ENCODE results near the gene EPB41L4A.

Gene EPB41L4A

GRCh38 chr5:112350626-112351025 lies 68.5 kb downstream of the EPB41L4A start:
- DNase-seq: no peak

GRCh38 chr5:112349371-112349770 lies 69.7 kb downstream of the EPB41L4A start:
- no peak for DNase-seq

DNA sequence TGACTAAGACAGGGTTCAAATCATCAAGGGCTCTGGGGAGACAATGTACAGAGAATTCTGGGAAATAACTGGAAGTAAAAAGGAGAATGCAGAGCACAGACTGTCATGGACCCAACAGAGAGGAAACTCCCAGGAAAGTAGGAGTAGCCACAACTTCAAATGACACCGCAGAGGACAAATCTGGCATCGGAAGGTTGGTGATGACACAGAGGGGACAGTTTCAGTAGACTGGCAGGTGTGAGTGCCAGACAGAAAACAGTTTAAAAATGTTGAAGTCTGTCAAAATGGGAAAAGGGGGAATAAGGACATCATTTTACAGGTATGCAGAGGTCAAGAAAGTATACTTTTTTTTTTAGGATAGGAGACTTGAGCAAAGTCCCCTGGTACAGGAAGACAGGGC lies 70.2 kb downstream of the EPB41L4A start:
- DNase-seq: no peak

DNA sequence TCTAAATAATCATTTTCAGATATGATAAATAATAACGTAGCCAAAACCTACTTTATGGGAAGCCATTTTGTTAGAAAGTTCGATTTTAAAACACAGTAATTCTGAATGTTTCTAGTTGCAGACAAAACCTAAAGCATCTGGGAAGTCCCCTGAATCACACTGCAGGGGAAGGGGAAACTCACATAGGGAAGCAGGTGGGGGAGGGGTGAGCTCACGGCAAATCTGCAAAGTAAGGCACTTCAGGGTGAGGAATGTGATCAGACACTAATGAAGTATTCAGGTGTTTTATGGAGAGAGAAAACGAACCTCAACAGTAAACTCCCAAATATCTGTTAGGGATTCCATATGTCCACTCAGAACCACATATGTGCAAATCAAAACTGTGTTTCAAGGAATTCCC lies 70.7 kb downstream of the EPB41L4A start:
- DNase-seq: no peak

DNA sequence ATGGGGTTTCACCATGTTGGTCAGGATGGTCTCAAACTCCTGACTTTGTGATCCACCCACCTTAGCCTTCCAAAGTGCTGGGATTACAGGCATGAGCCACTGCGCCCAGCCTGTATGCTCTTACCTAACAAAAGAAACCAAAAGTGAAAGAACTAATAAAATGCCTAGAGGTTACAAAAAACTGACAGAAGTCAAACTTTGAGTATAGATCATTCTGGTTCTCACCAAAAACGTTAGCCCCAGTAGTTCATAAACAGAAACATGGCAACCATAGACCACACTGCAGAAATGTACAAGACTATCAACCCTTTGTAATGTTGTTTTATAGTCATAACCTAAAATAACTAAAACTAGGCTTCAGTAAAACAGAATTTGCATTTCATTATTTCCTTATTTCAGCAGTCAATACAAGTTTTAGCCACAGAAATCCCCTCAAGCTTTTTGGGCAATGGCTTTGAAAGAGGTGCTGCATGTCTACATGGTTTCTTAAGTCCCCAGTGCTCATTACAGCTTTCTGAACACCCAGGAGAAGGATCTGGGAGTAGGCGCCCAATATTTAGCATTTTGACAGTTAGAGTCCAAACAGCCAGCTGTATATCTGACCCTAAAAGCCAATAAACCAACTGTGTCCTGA lies 72.5 kb downstream of the EPB41L4A start:
- no peak for DNase-seq

- no peak for DNase-seq
Measured at GRCh38 chr5:112344540-112344939, 74.5 kb downstream of the EPB41L4A start.

DNA sequence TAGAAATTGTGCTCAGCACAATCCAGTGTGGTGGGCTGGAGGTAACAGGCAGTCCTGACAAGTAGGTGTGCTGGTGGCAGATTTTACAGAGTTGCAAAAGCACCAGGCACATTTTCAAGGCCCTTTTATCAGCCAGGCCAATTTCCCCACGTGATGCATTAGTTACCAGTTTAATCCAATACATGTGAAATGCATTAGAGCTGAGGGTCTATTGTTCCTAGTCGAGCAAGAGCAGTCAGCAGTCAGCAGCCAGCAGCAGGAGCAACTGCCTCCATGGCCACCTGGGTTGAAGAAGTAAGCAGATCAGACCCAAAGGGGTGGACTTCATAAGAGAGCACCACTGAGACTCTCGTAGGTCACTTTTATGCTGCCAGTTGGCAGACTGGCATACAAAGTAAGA lies 76.7 kb downstream of the EPB41L4A start:
- no peak for DNase-seq

DNA sequence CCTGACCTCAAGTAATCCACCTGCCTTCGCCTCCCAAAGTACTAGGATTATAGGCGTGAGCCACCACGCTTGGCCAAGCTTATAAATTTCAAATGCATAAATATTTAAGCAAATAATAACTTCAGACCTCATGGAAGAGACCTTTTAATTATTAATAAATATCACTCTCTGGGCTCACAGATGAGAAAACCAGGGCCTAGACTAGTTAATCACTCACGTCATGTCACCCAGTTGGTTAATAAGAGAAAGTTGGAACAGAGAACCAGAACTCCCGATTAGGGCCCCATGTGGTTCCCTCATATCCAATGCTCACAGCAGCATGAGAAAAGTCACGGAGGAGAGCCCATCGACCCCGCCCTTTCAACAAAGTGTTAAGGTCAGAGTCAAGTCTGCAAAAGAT lies 79.3 kb downstream of the EPB41L4A start:
- DNase-seq: no peak

DNA sequence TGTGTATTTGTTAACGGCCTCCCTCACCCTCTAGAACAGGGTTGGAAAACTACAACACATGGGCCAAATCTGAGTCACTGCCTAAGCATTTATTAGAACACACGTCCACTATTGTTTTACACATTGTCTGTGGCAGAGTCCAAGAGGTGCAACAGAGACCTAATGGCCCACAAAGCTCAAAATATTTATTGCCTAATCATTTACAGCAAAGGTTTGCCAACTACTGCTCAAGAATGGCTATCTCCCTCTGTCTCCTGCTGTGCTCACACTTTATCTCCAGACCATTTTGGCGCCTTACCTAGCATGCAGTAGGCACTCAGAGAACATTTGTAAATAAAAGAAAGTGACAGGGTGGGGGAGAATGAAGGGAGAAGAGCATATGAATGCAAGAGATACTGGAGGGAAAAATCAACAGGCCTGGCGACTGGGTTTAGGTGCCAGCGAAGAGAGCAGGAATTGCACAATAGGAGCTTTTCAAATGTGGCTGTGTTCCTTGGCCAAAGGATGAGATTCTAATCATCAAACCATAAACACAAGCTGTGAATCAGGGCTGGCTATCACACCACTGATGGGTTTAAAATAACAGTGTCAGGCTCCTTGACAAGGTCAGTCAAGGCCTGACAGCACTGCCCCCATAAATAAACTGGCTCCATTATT lies 80.3 kb downstream of the EPB41L4A start:
- DNase-seq: no peak

- DNase-seq: no peak
Measured at GRCh38 chr5:112333331-112333781, 85.7 kb downstream of the EPB41L4A start.

DNA sequence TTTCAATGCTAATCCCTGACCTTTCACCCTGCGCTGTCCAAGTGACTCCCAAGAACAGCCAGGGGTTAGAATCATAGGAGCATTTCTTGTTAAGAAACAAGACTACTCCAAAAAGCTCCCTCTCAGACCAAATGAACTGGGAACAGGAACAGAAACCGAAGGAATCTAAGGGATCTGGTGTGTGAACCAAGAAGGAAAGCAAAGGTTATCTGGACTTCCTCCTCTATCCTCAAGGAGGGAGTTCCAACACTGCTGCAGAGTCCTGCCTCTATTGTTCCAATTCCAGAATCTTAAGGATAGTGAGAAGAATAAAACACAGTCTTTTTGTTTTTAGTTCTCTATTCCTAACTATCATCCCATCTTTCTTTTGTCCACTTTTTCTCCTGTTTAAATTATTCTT lies 87.2 kb downstream of the EPB41L4A start:
- DNase-seq: no peak

DNA sequence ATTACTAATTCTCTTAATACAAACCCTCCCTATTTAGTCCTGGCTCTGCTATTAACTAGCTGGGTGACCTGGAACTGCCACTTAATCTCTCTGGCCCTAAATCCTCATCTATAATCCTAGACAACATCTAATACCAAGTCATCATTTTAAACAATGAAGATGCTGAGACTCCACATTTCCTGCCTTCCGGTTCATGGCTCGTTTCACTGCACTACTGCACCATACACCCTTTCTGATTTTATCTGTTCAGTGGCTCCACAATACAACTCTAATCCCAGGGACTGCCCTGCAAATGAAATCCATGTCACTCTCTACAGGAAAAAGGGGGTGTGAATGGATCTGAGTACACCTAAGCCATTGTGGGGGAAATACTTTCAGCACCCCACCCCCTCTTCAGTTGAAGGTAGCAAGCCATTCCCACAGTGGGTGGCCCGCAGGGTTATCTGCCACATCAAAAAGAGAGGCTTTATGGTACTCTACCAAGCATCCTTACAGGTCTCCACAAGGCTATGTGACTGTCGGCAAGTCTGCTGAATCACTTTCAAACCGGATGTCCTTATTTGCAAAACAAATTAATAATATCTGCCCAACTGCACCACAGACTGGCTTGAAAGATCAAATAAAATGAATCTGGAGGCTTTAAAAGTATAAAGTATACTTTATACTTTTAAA lies 89.5 kb downstream of the EPB41L4A start:
- no peak for DNase-seq

DNA sequence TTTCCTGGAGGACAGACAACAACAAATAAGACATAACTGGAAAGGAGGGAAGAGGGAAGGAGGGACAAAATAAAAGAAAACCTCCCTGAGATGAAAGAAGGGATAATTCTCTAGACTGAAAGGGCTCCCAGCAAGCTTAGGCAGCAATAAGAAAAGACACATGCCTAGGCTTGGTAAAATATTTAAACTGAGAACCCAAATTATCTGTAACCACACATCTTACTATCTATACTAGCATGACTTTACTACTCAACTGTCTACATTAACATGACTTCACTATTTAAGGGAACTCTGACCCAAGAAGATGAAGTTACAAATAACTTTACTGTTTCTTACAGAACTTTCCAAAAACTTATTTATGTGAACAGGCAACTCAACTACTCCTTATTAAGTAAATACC lies 95.9 kb downstream of the EPB41L4A start:
- no peak for DNase-seq

DNA sequence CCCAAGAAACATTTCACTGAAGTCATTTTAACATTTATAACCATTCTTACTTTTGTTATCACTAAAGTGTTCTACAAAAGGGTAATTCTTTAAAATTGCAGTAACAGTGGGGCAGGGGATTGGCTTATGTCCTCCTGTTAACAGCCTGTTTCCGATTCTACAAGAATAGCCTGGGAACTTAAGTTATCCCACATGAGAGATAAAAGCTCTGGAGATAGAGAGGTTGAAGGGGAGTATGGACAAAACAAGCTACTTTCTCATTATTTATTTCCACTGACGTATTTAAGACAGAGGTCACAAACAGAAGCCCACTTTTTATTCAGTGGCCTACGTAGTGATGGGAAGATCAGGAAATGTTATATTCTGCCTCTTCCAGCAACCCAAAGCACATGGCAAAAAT lies 98.7 kb downstream of the EPB41L4A start:
- no peak for DNase-seq

DNA sequence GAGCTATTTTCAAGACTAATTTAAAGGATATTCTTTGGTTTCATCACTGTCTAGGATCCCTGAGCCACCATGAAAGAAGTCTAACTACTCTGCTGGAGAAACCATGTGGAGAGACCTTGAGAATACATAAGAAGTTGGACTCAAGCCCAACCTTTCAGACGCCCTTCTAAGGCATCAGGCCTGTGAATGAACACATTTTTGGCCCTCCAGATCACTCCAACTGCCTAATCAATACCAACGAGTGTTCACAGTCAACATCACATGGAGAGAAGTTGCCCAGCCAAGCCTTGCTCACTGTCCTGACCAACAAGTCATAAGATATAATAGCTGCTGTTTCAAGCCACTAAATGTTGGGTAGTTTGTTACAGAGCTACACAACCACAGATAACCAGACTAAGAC lies 100.7 kb downstream of the EPB41L4A start:
- no peak for DNase-seq

DNA sequence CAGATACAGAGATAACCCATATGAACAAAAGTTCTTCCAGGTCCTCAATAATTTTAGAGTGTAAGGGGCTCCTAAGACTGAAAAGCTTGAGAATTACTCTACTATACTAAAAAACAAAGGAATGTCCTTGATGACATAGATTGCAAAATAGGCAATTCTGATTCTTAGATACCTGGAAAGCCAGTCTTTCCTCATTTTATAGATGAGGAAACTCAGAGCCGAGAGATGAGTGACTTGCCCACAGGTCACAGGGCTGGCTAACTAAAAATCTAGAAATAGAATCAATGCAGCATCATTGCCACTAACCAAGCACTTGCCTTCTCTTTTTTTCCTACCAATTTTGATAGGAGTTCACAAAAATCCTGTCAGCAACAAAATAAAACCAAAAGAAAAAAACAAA lies 101.2 kb downstream of the EPB41L4A start:
- no peak for DNase-seq

DNA sequence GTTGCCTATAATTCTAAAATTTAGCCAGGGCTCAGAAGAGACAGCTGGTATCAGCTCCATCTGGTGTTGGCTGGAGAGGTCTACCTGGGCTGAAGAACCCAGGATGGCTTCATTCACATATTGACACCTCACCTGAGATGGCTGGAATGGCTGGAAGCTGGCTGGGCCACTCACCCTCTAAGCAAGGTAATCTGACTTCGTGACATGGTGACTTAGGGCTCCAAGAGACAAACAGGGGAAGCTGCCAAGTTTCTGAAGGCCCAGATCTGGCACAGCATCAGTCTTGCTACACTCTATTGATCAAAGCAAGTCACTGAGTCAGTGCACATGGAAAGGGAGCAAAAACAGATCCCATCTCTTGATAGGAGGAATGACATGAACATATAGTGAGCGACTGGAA lies 102.3 kb downstream of the EPB41L4A start:
- DNase-seq: no peak

GRCh38 chr5:112316006-112316405 lies 103.1 kb downstream of the EPB41L4A start:
- DNase-seq: no peak

- no peak for DNase-seq
Measured at GRCh38 chr5:112312295-112313275, 106.5 kb downstream of the EPB41L4A start.

DNA sequence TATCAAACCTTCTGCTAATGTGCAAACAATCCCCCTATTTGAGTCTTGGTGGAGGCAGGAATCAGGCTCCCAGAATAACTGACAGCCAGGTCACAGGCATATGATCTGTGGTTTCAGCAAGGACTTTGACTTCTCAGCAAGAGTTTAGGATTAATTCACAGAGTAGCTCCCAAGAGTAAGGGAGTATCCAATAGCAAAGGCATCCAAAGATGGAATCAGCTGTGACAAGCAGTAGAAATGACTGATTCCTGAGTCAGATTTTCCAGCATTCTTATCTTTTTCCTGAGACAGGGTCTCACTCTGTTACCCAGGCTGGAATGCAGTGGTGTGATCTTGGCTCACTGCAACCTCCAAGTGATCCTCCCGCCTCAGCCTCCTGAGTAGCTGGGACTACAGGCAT lies 108.3 kb downstream of the EPB41L4A start:
- no peak for DNase-seq

DNA sequence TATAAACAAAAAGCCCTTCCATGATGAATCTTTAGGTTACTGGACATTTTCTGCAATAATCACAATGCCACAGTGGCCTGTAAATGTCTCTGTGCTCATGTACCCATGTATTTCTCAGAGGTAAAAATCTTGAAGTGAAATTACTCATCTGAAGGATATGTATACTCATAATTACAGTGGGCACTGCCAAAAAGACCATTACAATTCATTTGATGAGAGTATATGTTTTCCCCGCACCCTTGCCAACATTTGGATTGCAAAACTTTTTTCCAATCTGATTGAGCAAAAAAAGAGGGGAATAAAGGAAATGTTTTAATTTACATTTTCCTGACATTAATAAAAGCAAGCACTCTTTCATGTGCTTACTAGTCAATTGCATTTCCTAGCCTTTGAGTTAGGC lies 110.5 kb downstream of the EPB41L4A start:
- DNase-seq: no peak

GRCh38 chr5:112306956-112307355 lies 112.1 kb downstream of the EPB41L4A start:
- no peak for DNase-seq

DNA sequence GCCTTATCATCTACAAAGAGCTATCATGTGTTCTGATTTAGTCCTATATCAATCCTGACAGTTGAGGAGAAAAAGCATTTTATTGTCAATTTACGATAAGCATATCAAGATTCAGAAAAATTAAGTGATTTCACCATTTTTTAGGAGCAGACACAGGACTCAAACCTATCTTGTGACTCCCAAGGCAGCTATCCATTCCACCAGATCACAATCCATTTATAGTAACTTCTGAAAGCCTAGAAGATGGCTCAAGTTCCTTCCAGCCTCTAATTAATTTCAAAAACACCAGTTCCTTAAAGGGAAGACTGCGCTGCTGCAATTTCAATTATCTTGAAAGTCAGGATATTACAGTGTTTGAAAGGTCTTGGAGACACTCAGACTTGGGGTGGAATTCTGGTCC lies 114.3 kb downstream of the EPB41L4A start:
- DNase-seq: no peak

Data from activated CD4-positive, alpha-beta T cell treated with anti-CD3 and anti-CD28 coated beads for 4 hours (primary cell).